ENCODE measurements around the gene CMSS1.

DNA sequence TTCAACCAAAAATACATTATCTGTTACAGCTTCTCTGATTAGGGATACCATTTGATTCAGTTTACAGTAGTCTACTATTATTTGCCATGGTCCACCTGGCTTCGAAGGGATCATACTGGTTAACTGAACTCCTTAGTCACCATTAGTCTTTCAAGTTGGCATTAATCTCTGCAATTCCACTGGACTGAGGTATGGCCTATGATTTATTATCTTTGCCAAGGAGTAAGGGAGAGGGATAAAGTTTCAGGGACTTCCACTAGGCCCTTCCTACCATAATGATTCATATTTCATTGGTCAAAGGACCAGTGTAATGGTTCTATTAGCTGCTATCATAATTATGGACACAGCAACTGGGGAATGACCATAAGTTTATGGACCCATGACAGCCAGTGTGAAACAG is 7.3 kb upstream of the CMSS1 start:
- TF ChIP-seq, protein P1, sequence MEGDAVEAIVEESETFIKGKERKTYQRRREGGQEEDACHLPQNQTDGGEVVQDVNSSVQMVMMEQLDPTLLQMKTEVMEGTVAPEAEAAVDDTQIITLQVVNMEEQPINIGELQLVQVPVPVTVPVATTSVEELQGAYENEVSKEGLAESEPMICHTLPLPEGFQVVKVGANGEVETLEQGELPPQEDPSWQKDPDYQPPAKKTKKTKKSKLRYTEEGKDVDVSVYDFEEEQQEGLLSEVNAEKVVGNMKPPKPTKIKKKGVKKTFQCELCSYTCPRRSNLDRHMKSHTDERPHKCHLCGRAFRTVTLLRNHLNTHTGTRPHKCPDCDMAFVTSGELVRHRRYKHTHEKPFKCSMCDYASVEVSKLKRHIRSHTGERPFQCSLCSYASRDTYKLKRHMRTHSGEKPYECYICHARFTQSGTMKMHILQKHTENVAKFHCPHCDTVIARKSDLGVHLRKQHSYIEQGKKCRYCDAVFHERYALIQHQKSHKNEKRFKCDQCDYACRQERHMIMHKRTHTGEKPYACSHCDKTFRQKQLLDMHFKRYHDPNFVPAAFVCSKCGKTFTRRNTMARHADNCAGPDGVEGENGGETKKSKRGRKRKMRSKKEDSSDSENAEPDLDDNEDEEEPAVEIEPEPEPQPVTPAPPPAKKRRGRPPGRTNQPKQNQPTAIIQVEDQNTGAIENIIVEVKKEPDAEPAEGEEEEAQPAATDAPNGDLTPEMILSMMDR (IDR thresholded peaks at IDR 0.05 in 4 of 5, conservative IDR thresholded peaks at IDR 0.05 in 1 of 5) = no peak
- TF ChIP-seq POLR2A (IDR thresholded peaks at IDR 0.05) = no peak
